Smooth muscle cell (in vitro differentiated cells): Measurements from ENCODE around the gene USP47. TPM values are rescaled to one million over a fixed set of nuclear protein-coding genes. Genes with fewer than 3 reads are reported as not detected.

Experiments
- DNase-seq: peaks from one replicate; lab custom pipeline; 2025; ENCODE audit not compliant: unreplicated experiment; lab: John Stamatoyannopoulos, UW
- H2AFZ ChIP-seq: fragments of 200-600 bp; sonication (generic); 2 replicates; pipeline ENCODE4 v1.6.0; 2016; ENCODE audit warnings: antibody characterized with exemption, low read depth, mild to moderate bottlenecking
- H3F3A ChIP-seq: fragments of 200-600 bp; sonication (generic); 2 replicates; pipeline ENCODE4 v1.6.0; 2017; ENCODE audit warnings: antibody characterized with exemption, low read depth
- H3K27ac ChIP-seq: fragments of 200-600 bp; sonication (generic); 2 replicates; pipeline ENCODE4 v1.5.1; 2016; ENCODE audit warnings: low read depth, mild to moderate bottlenecking
- H3K27me3 ChIP-seq: fragments of 200-600 bp; sonication (generic); 2 replicates; pipeline ENCODE4 v1.6.1; 2016; ENCODE audit warnings: low read depth, mild to moderate bottlenecking
- H3K36me3 ChIP-seq: fragments of 200-600 bp; sonication (generic); 2 replicates; pipeline ENCODE4 v1.5.1; 2016; ENCODE audit warnings: low read depth
- H3K4me1 ChIP-seq: fragments of 200-600 bp; sonication (generic); 2 replicates; pipeline ENCODE4 v1.5.1; 2016; ENCODE audit warnings: low read depth
- H3K4me2 ChIP-seq: fragments of 200-600 bp; sonication (generic); 2 replicates; pipeline ENCODE4 v1.6.0; 2016; ENCODE audit warnings: mild to moderate bottlenecking
- H3K4me3 ChIP-seq: fragments of 200-600 bp; sonication (generic); 2 replicates; pipeline ENCODE4 v1.5.1; 2016; ENCODE audit warnings: mild to moderate bottlenecking
- H3K79me2 ChIP-seq: fragments of 200-600 bp; sonication (generic); 2 replicates; pipeline ENCODE4 v1.6.0; 2016; ENCODE audit warnings: low read depth, mild to moderate bottlenecking
- H3K9ac ChIP-seq: fragments of 200-600 bp; sonication (generic); 2 replicates; pipeline ENCODE4 v1.6.0; 2016; ENCODE audit warnings: low read depth
- H3K9me3 ChIP-seq: fragments of 200-600 bp; sonication (generic); replicated peaks from 2 replicates; pipeline ENCODE4 v1.5.1; 2016; ENCODE audit warnings: low read depth
- H4K20me1 ChIP-seq: fragments of 200-600 bp; sonication (generic); 2 replicates; pipeline ENCODE4 v1.6.0; 2016; ENCODE audit warnings: low read depth
- CTCF ChIP-seq: fragments of 200-600 bp; sonication (generic); IDR thresholded peaks from 2 replicates; pipeline ENCODE4 v1.5.1; 2017; ENCODE audit warnings: borderline replicate concordance, mild to moderate bottlenecking, antibody characterized with exemption; ENCODE audit not compliant: insufficient read depth, poor library complexity, severe bottlenecking
- WGBS: methylation state at CpG from one replicate; pipeline ENCODE4 v1.1.7; 2016; ENCODE audit warnings: low lambda C conversion rate; 5-methylcytosine and 5-hydroxymethylcytosine counted together
- polyA plus RNA-seq: library from polyadenylated mRNA; unstranded; fragments of >200 nt; fragmentation: Nextera tagmentation; extraction: Ambion mirVana; gene quantifications from 2 replicates; pipeline ENCODE4 v1.2.1, GENCODE V29; 2016
- total RNA-seq: library from RNA; depleted of rRNA; stranded (reverse); fragments of >200 nt; gene quantifications from 2 replicates; pipeline ENCODE4 v1.2.3, GENCODE V29; 2014

USP47 gene
- total and polyA plus RNA-seq, 2 experiments from 2014 or later: 38.0 to 75.3 TPM

- no peak overlapping the region for H3K4me3 ChIP-seq
- no peaks in the 10 kb centered on the region for H3K36me3 ChIP-seq
- H2AFZ ChIP-seq: no peak overlapping the region
- peaks cover 100% of the 10 kb centered on the region for H3K79me2 ChIP-seq
- no peak for TF ChIP-seq CTCF
- no peaks in the 10 kb centered on the region for H3F3A ChIP-seq
- no peak overlapping the region for H3K27ac ChIP-seq
- WGBS: 45% methylated on average over 3 of the region's 3 CpGs
- H3K9me3 ChIP-seq: no peaks in the 10 kb centered on the region
- no peak overlapping the region for H3K9ac ChIP-seq
- DNase-seq: no peak
- H3K4me2 ChIP-seq: no peak overlapping the region
- H3K27me3 ChIP-seq: no peaks in the 10 kb centered on the region
- peaks cover 99% of the 10 kb centered on the region for H4K20me1 ChIP-seq
- H3K4me1 ChIP-seq: peaks cover 7% of the 10 kb centered on the region
Observed at GRCh38 chr11:11865449-11865848, 23.7 kb downstream of the USP47 start.

GRCh38 chr11:11866203-11866602 lies 24.4 kb downstream of the USP47 start:
- Histone ChIP-seq H3K4me3 (no peak overlapping the region), H3F3A (no peaks in the 10 kb centered on the region), H2AFZ (no peak overlapping the region), H3K79me2 (peaks cover 100% of the 10 kb centered on the region), H4K20me1 (peaks cover 99% of the 10 kb centered on the region), H3K27ac (no peak overlapping the region), H3K9ac (no peak overlapping the region), H3K27me3 (no peaks in the 10 kb centered on the region), H3K4me1 (peaks cover 7% of the 10 kb centered on the region), H3K9me3 (no peaks in the 10 kb centered on the region), H3K36me3 (no peaks in the 10 kb centered on the region), H3K4me2 (no peak overlapping the region)
- DNase-seq: no peak
- no peak for TF ChIP-seq CTCF
- 74% methylated on average over 1 of the region's 1 CpG for WGBS

GRCh38 chr11:11867720-11868119 lies 25.9 kb downstream of the USP47 start:
- no peaks in the 10 kb centered on the region for H3K27me3 ChIP-seq
- H3K9me3 ChIP-seq: no peaks in the 10 kb centered on the region
- 78% methylated on average over 1 of the region's 1 CpG for WGBS
- no peaks in the 10 kb centered on the region for H3F3A ChIP-seq
- DNase-seq: no peak
- H3K36me3 ChIP-seq: no peaks in the 10 kb centered on the region
- peaks cover 99% of the 10 kb centered on the region for H4K20me1 ChIP-seq
- peaks cover 100% of the 10 kb centered on the region for H3K79me2 ChIP-seq
- peaks cover 7% of the 10 kb centered on the region for H3K4me1 ChIP-seq
- TF ChIP-seq CTCF: no peak
- no peak overlapping the region for H3K4me2 ChIP-seq
- no peak overlapping the region for H2AFZ ChIP-seq
- no peak overlapping the region for H3K27ac ChIP-seq
- H3K9ac ChIP-seq: no peak overlapping the region
- H3K4me3 ChIP-seq: no peak overlapping the region

- Histone ChIP-seq H4K20me1 (peaks cover 98% of the 10 kb centered on the region), H2AFZ (no peak overlapping the region), H3K9ac (no peak overlapping the region), H3K9me3 (no peaks in the 10 kb centered on the region), H3K4me3 (no peak overlapping the region), H3K4me1 (no peaks in the 10 kb centered on the region), H3K4me2 (no peak overlapping the region), H3K36me3 (no peaks in the 10 kb centered on the region), H3K27ac (no peak overlapping the region), H3K79me2 (peaks cover 100% of the 10 kb centered on the region), H3K27me3 (no peaks in the 10 kb centered on the region), H3F3A (no peaks in the 10 kb centered on the region)
- no peak for DNase-seq
- 71% methylated on average over 2 of the region's 2 CpGs for WGBS
- no peak for TF ChIP-seq CTCF
Observed at GRCh38 chr11:11871991-11872401, 30.2 kb downstream of the USP47 start.
